Neuron (in vitro differentiated cells): Measurements from ENCODE around the gene ABITRAM.

Source experiments
- H2AFZ ChIP-seq: one replicate; pipeline ENCODE4 v1.6.1; 2013; ENCODE audit warnings: low read depth, mild to moderate bottlenecking, inconsistent platforms, low read length, moderate library complexity
- H3K27me3 ChIP-seq: one replicate; pipeline ENCODE4 v1.6.1; 2013; ENCODE audit warnings: low read length; ENCODE audit not compliant: insufficient read depth
- H3K36me3 ChIP-seq: one replicate; pipeline ENCODE4 v1.6.1; 2013; ENCODE audit warnings: low read length; ENCODE audit not compliant: insufficient read depth
- H3K4me1 ChIP-seq: one replicate; pipeline ENCODE4 v1.6.1; 2013; ENCODE audit warnings: low read length; ENCODE audit not compliant: insufficient read depth
- H3K4me3 ChIP-seq: 2 replicates; pipeline ENCODE4 v1.5.1; 2013; ENCODE audit warnings: mild to moderate bottlenecking, low read length, moderate library complexity
- H3K9me3 ChIP-seq: one replicate; pipeline ENCODE4 v1.6.1; 2013; ENCODE audit warnings: low read length

Gene ABITRAM

GRCh38 chr9:108973895-108974294, 39.7 kb downstream of the ABITRAM start:
- Histone ChIP-seq H3K27me3 (no peaks in the 10 kb centered on the region), H3K4me3 (no peak overlapping the region), H3K9me3 (peaks cover 5% of the 10 kb centered on the region), H3K36me3 (peaks cover 47% of the 10 kb centered on the region), H2AFZ (no peak overlapping the region), H3K4me1 (no peaks in the 10 kb centered on the region)

DNA sequence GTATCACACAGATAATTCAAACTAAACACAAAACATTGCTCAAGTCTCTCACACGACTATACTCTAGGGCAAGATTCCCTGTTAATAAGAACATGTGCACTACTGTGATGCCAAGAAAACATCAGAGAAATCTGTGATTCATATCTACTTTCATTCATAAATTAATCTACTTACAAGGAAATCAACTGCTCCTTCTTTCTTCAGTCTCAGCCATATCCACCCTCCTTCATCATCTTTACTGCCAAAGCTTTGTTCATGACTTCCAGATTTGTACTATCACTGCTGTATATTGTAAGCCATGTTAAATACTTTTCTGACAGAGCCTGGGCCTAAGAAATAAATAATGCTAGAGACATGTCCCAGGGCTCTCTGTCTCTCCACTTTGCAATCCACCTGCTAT, 44.0 kb downstream of the ABITRAM start:
- H3K27me3 ChIP-seq = no peaks in the 10 kb centered on the region
- H3K4me1 ChIP-seq = no peaks in the 10 kb centered on the region
- H3K36me3 ChIP-seq = peaks cover 50% of the 10 kb centered on the region

DNA sequence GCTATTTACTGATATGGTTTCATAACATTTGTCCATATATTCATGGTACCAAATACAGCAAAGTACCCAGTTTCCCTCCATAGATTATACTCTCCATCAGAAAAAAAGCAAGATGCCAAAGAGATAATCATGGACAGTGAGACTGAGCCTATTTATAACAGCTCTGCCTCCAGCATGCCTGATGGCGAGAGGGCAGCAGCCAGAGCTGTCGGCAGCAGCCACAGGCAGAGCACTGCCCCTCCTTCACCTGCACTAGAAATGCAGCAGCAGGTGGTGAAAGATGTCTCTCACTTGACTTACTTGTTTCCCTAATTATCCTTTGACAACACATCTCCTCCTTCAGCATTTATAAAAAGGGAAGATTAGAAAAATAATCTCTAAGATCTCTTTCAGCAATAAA, 46.7 kb downstream of the ABITRAM start:
- H2AFZ ChIP-seq = no peak overlapping the region
- H3K27me3 ChIP-seq = no peaks in the 10 kb centered on the region
- no peak overlapping the region for H3K4me3 ChIP-seq
- no peaks in the 10 kb centered on the region for H3K4me1 ChIP-seq
- H3K36me3 ChIP-seq = peaks cover 54% of the 10 kb centered on the region
- no peaks in the 10 kb centered on the region for H3K9me3 ChIP-seq

More for the DNA sequence above, 44.0 kb downstream of the ABITRAM start:
- no peak overlapping the region for H2AFZ ChIP-seq
- H3K9me3 ChIP-seq = no peaks in the 10 kb centered on the region
- no peak overlapping the region for H3K4me3 ChIP-seq

DNA sequence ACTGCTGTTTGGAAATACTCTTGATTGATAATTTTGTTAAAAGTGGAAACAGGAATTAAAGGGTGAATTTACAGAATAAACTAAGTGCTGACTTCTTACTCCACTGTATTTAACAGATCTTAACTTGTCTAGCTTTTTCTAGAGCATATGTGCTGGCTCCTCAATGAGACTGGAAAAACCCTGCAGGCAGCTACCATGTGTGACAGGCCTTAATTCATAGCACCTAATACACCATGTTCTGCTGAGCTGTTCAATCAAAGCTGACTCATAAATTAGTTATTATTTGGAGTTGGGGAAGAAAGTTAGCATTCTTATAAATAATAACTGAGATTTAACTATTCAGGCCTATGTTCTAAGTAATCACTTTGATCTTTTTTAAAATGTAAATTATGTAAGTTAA, 49.7 kb downstream of the ABITRAM start:
- H3K36me3 ChIP-seq = peaks cover 46% of the 10 kb centered on the region
- H3K4me3 ChIP-seq = no peak overlapping the region
- no peaks in the 10 kb centered on the region for H3K27me3 ChIP-seq
- no peaks in the 10 kb centered on the region for H3K9me3 ChIP-seq
- no peak overlapping the region for H2AFZ ChIP-seq
- no peaks in the 10 kb centered on the region for H3K4me1 ChIP-seq
